Measurements from ENCODE around the gene UNCX. TPM values are rescaled to one million over a fixed set of nuclear protein-coding genes. Genes with fewer than 3 reads are reported as not detected.
"Not testable (repeated sequence)": the region's sequence is repeated elsewhere in the genome, so short reads cannot be mapped to it uniquely, and the experiment has no call there.

Gene UNCX
- total RNA-seq, 2 experiments from 2014 or later, result not detected

DNA sequence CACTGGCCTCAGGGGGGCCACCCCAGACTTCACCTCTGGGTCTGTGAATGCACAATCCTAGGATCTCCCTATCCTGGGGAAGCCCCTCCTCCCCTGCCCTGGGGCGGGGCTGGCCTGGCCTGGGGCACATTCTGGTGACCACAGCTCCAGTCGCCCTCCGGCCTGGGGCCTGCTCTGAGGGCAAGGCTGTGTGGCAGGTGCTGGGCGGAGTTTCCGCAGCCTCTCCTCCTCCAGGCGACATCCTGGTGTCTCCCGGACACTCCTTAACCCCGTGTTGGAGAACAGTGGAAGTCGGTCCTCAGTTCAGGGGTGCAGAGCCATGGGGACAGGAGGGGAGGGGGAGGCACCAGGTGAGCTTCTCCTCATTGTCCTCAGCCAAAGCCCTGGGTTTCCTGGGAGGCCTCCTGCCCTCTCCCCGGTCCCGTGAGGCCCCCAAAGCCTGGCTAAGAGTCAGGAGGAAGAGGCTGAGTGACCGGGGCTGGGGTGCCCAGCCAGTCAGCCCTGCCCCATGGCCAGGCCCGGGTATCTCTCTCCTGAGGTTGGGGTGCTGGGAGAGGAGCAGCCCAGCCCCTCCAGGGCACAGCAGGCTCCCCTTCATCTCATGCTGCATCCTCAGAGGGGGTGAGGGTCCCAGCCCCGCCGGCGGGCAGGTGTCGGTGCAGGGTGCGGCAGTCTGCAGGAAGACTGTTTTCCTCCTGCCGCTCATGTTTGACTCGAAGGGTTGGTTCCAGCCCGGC is 22.6 kb downstream of the UNCX start:
- DNase-seq, result no peak

DNA sequence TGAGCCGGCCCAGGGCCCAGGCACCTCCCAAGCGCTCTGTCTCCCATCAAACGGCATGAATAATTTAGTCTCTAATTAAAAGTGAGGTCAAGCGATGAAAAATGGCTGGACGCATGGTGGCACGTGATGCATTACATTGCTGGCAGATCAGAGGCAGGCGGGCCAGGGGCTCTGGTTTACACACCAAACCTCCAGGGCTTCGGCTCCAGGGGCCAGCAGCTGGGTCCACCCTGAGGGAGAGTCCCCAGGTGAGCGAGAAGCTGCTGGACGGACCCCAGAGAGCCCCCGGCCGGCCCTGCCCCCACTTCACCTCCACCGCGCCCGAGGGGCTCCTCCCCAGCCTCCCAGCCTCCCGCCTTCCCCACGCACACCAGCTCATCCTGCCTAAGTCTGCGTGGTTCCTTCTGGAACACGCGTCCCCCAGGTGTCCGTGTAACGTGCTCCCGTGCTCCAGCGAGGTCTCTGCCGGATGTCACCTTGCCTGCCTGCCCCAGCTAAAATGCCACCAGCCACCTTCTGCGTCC is 23.2 kb downstream of the UNCX start:
- Mint-ChIP-seq H3K4me1 (no peaks in the 10 kb centered on the region), H3K27me3 (peaks cover 16% of the 10 kb centered on the region), H3K4me3 (no peak overlapping the region), H3K36me3 (ENCODE audit: low read depth) (no peaks in the 10 kb centered on the region), H3K27ac (no peak overlapping the region), H3K9me3 (no peaks in the 10 kb centered on the region)
- DNase-seq, result no peak
- ChIA-PET POLR2A (no interaction called here), CTCF (no interaction called here)

More for the DNA sequence above, 22.6 kb downstream of the UNCX start:
- Mint-ChIP-seq H3K4me1 (no peaks in the 10 kb centered on the region), H3K27me3 (peaks cover 21% of the 10 kb centered on the region), H3K9me3 (no peaks in the 10 kb centered on the region), H3K27ac (no peak overlapping the region), H3K4me3 (no peak overlapping the region), H3K36me3 (ENCODE audit: low read depth) (no peaks in the 10 kb centered on the region)
- CTCF ChIA-PET, result no interaction called here
- POLR2A ChIA-PET, result no interaction called here

DNA sequence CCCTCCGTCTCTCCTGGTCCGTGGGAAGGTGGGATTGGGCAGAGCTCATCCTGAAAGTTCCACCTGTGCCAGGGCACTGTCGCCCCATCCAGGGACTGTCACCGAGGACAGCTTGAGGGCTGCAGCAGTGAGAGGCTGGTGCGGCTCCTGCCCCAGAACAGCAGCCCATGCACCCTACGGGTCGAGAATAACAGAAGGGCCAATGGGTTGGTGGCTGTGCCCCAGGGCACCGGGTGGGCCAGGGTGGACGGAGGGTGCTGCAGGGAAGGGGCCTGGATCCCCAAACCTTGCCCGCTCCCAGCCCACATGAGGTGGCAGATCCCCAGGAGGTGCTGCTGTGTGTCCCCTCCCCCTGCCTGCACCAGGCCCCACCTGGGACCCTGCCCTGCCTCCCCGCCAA is 23.9 kb downstream of the UNCX start:
- ChIA-PET POLR2A (no interaction called here), CTCF (no interaction called here)
- no peaks in the 10 kb centered on the region for H3K9me3 Mint-ChIP-seq
- no peak for DNase-seq
- H3K27ac Mint-ChIP-seq, result no peak overlapping the region
- H3K4me1 Mint-ChIP-seq, result no peaks in the 10 kb centered on the region
- H3K4me3 Mint-ChIP-seq, result no peak overlapping the region
- H3K36me3 Mint-ChIP-seq (ENCODE audit: low read depth), result no peaks in the 10 kb centered on the region
- H3K27me3 Mint-ChIP-seq, result peaks cover 11% of the 10 kb centered on the region

DNA sequence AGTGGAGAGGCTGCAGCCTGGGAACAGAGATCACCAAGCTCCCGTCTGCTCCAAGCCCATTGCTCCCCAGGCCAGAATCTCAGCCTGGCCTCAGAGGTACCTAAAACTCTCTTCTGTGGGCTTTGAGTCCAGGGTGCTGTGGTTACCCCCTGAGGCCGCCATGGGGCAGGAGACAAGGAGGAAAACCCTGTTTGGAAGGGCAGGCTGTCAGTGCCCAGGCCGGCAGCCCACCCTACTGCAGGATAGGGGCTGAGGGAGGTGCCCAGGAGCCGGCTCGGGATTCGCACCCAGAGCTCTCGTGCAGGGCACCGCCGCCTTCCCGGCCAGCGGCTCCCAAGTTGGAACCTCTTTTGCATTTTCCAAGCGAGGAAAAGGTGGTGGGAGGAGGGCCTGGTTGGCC is 24.5 kb downstream of the UNCX start:
- CTCF ChIA-PET, result no interaction called here
- Mint-ChIP-seq H3K27ac (no peak overlapping the region), H3K4me1 (no peaks in the 10 kb centered on the region)

DNA sequence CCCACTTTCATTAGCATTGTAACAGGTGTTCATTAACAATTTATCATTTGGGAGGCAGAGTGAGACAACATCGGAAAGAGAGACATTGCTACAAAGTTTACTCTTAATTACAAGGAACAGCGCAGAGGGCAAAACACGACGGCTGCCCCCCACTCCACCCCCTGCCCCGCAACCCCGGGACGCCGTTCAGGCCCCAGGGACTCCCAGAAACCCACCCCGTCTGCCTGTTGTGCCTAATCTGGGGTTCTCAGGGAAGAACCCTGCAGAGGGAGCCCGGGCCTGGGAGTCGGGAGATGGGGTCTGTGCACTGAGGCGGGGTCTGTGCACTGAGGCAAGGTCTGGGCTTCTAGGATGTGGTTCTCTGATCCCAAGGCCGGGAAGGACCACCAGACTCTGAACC is 25.2 kb downstream of the UNCX start:
- POLR2A ChIA-PET, result no interaction called here
- H3K36me3 Mint-ChIP-seq (ENCODE audit: low read depth), result no peaks in the 10 kb centered on the region
- H3K27me3 Mint-ChIP-seq, result peaks cover 11% of the 10 kb centered on the region
- CTCF ChIA-PET, result no interaction called here
- no peak overlapping the region for H3K27ac Mint-ChIP-seq
- no peaks in the 10 kb centered on the region for H3K9me3 Mint-ChIP-seq
- H3K4me3 Mint-ChIP-seq, result no peak overlapping the region
- no peak for DNase-seq
- no peaks in the 10 kb centered on the region for H3K4me1 Mint-ChIP-seq

More for the DNA sequence above, 24.5 kb downstream of the UNCX start:
- no peaks in the 10 kb centered on the region for H3K9me3 Mint-ChIP-seq
- POLR2A ChIA-PET, result no interaction called here
- no peak overlapping the region for H3K4me3 Mint-ChIP-seq
- H3K36me3 Mint-ChIP-seq (ENCODE audit: low read depth), result no peaks in the 10 kb centered on the region
- H3K27me3 Mint-ChIP-seq, result peaks cover 11% of the 10 kb centered on the region
- no peak for DNase-seq

DNA sequence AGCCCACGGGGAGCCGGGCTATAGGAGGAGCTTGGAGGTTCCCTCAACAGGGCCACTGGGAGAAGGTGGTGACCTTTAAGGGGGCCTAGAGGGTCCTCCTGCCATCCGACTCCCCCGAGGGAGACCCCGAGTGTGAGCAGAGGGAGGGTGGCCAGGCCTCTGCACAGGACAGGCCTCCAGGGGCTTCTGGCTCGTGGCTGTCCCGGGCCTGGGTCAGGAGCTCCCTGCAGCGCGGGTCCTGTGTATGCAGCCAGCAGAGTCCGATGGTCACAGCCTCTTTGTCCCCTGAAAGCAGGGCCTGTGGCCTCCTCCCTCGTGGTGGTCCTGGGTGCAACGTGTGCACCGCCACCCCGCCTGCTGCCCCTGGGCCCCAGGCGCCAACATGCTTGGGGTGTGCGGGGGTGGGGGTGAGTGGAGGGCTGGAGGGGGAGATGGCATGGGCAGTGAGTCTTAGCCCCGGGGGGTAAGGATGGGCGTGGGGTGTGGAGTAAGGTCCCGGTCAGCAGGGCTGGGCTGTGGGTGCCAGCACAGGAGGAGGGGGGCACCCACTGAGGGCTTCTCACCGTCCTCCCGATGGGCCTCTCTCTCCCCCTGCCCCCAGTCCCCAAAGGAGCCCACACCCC is 27.1 kb downstream of the UNCX start:
- H3K36me3 Mint-ChIP-seq (ENCODE audit: low read depth), result no peaks in the 10 kb centered on the region
- ChIA-PET POLR2A (no interaction called here), CTCF (no interaction called here)
- DNase-seq, result no peak
- no peak overlapping the region for H3K27ac Mint-ChIP-seq
- H3K27me3 Mint-ChIP-seq, result peaks cover 6% of the 10 kb centered on the region
- no peaks in the 10 kb centered on the region for H3K9me3 Mint-ChIP-seq
- H3K4me3 Mint-ChIP-seq, result no peak overlapping the region
- no peaks in the 10 kb centered on the region for H3K4me1 Mint-ChIP-seq

DNA sequence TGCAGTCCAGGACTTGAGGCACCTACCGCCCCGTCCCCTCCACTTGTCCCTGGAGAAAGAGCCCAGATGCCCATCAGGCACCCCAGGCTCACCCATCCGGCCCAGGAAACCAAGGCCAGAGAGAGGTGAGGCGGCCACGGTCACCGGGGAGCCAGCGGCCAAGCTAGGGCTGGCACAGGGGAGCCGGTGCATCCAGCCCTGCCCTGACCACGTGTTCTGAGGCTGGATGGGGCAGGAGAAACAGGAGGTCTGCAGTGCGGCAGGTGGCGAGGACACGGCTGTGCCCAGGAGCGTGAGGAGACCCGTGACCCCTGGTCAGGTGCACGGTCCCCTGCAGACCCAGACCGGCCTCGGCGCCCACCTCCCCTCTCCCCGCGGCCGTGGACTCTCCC is 27.6 kb downstream of the UNCX start:
- H3K4me3 Mint-ChIP-seq, result no peak overlapping the region
- H3K4me1 Mint-ChIP-seq, result no peaks in the 10 kb centered on the region
- POLR2A ChIA-PET, result no interaction called here
- no peak overlapping the region for H3K27ac Mint-ChIP-seq
- no peak for DNase-seq
- peaks cover 6% of the 10 kb centered on the region for H3K27me3 Mint-ChIP-seq
- no peaks in the 10 kb centered on the region for H3K9me3 Mint-ChIP-seq
- CTCF ChIA-PET, result no interaction called here
- H3K36me3 Mint-ChIP-seq (ENCODE audit: low read depth), result no peaks in the 10 kb centered on the region

DNA sequence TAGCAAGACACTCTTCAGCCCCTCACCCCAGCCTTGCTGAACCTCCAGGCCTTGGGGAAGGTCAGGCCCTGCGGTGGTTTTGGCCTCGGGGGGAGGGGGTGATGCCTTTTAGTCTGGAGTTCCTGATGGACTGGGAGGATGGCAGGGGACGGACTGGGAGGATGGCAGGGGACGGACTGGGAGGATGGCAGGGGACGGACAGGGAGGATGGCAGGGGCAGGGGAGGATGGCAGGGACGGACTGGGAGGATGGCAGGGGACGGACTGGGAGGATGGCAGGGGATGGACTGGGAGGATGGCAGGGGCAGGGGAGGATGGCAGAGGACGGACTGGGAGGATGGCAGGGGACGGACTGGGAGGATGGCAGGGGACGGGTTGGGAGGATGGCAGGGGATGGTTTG is 28.4 kb downstream of the UNCX start:
- CTCF ChIA-PET; H3K4me3 Mint-ChIP-seq; POLR2A ChIA-PET; H3K36me3 Mint-ChIP-seq (ENCODE audit: low read depth); H3K4me1 Mint-ChIP-seq; H3K27ac Mint-ChIP-seq; DNase-seq; H3K27me3 Mint-ChIP-seq; H3K9me3 Mint-ChIP-seq: not testable (repeated sequence)

DNA sequence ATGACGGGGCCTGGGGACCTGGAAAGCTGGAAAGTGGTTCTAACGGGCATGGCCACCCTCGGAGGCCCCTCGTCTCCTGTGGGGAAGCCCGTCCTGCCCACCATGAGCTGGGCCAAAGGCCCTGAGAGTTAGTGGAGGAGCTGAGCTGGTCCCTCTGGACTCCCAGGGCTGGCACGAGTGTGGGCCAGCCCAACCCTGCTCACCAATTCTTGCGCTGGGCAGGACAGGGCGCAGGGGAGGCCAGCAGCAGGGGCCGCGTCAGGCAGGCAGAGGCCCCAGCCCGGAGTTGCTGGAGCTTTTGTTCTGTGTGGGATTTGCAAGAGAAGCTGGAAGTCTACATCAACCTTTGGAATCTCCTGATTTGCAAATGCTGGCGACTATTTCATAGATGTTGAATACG is 29.8 kb downstream of the UNCX start:
- no peak for DNase-seq
- Mint-ChIP-seq H3K9me3 (no peaks in the 10 kb centered on the region), H3K4me3 (no peak overlapping the region), H3K27me3 (peaks cover 2% of the 10 kb centered on the region), H3K27ac (no peak overlapping the region), H3K36me3 (ENCODE audit: low read depth) (no peaks in the 10 kb centered on the region), H3K4me1 (no peaks in the 10 kb centered on the region)
- CTCF ChIA-PET, result interaction anchor here (0.5 to 1.1 kb wide), 3 partner anchors 40 to 212 kb away, joined by 3 to 5 read pairs (median 4); no protein-coding TSS in a partner anchor
- POLR2A ChIA-PET, result no interaction called here

DNA sequence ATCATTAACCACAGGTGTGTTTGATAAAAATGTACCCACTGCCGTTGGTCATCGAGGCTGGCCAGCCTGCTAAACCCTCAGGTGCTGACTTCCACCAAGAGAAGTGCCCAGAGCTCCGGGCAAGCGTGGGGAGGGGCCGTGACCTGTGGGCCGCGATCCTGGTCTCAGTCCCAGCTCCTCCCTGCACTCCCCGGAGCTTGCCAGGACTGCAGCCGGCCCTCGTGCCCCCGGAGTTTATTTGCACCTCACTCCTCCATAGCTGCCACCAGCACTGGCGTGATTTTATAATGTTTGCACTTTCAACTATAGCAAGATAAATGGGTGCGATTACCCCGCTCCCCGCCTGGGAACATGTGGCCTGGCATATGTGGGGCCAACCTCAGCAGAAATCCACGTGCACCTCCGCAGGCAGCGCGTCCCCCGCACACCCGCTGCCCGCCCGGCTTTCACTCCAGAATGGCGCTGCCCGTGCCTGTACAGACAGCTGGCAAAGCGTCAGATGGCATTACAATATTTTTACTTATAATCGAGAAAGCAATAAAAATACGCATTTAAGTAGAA is 30.8 kb downstream of the UNCX start:
- Mint-ChIP-seq H3K27me3 (peaks cover 2% of the 10 kb centered on the region), H3K4me3 (no peak overlapping the region), H3K4me1 (no peaks in the 10 kb centered on the region), H3K36me3 (ENCODE audit: low read depth) (no peaks in the 10 kb centered on the region), H3K9me3 (no peaks in the 10 kb centered on the region), H3K27ac (no peak overlapping the region)
- ChIA-PET CTCF (interaction anchor here (1.1 kb wide), 1 partner anchor 211 kb away, joined by 4 read pairs; no protein-coding TSS in a partner anchor), POLR2A (no interaction called here)
- DNase-seq, result no peak

DNA sequence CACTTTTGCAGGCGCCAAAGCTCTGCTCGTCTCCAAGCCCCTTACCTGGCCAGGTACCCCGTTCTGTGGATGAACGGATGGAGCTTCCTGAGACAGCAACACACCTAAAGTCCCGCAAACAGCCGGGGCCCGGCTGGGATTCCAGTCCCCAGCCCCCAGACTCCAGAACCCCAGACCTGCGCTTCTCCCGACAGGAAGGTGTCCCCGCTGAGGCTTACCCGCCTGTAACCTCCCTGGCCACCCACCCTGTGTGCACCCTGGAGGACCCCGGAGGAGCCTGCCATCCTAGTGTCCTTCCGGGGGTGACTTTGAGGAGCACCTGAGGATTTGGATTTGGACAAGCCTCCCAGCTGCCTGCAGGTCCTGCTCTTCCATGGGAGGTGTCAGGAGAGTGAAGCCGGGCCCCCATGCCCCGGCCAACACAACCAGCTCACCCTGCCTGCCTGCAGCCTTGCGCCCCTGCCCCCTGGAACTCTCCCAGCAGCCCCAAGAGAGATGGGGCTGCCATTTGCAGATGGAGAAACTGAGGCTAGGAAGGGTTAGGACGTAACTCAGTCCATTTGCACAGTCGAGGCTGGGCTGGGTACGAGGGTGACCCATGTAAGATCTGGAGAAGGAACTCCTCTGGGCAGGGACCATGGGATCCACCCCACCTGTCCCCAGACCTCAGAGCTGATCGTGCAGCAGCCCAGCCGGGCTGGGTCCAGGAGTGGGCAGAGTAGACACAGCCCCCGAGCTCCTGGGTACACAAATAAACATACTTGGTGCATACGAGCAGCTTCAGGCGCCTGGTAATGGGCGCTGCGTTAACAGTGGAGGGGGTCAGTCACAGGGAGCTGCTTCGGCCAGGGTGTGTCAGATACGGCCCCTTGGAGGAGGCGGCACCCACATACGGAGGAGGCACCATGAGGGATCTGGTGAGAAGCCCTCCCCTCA is 31.9 kb downstream of the UNCX start:
- Mint-ChIP-seq H3K27ac (no peak overlapping the region), H3K9me3 (no peaks in the 10 kb centered on the region), H3K4me3 (no peak overlapping the region), H3K36me3 (ENCODE audit: low read depth) (no peaks in the 10 kb centered on the region), H3K4me1 (no peaks in the 10 kb centered on the region), H3K27me3 (peaks cover 2% of the 10 kb centered on the region)
- DNase-seq, result no peak
- ChIA-PET CTCF (no interaction called here), POLR2A (no interaction called here)

DNA sequence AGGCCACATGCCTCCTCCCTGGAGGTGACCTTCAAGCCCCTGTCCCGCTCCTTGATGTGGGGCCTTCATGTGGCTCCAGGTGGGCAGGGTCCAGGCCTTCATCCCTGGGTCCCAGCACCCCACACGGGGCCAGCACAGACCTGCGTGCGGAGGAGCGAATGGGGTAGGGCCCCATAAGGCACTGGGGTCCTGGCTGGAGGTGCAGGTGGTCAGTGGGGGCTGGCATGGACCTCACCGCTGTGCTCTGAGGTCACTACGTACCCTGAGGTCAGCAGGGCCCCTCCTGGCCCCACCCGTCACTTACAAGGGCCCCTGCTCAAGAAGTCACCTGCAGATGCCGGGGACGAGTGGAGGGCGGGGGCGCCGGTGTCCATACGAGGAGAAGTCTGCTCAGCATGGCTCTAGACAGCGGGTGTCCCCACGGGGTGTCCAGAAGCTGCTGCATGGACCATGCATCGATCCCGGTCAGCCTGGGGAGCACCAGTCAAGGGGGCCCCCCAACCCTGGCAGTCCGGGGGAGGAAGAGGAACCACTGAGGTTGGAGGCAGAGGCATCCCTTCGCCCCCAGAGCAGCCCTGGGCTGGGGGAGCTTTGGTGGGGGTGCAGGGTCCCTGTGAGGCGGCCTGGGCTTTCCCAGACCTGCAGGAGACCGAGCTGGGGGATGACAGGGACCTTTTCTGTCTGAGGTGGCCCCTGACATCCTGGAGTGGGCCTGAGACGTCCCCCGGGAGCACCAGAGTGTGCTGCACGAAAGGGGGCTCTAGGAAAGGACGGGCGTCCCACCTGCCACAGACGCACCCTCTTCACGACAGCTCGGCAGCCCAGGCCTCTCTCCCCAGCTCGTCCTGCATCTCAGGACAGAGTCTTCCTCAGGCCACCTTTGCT is 34.6 kb downstream of the UNCX start:
- DNase-seq, result no peak
- no peak overlapping the region for H3K4me3 Mint-ChIP-seq
- H3K9me3 Mint-ChIP-seq, result peaks cover 2% of the 10 kb centered on the region
- H3K27ac Mint-ChIP-seq, result no peak overlapping the region
- H3K27me3 Mint-ChIP-seq, result peaks cover 2% of the 10 kb centered on the region
- no peaks in the 10 kb centered on the region for H3K36me3 Mint-ChIP-seq (ENCODE audit: low read depth)
- H3K4me1 Mint-ChIP-seq, result no peaks in the 10 kb centered on the region
- POLR2A ChIA-PET, result no interaction called here
- CTCF ChIA-PET, result no interaction called here
